ENCODE measurements around the gene MYO16. TPM values are rescaled to one million over a fixed set of nuclear protein-coding genes. Genes with fewer than 3 reads are reported as not detected.

MYO16 gene
- total RNA-seq, 4 donors from 2014 or later: 0.53 TPM; not detected in 3

GRCh38 chr13:108741930-108742329 lies 112.5 kb downstream of the MYO16 start:
- Histone ChIP-seq H3K4me1 (no peaks in the 10 kb centered on the region), H3K9me3 (no peaks in the 10 kb centered on the region), H3K27me3 (no peaks in the 10 kb centered on the region), H3K27ac (no peak overlapping the region), H3K4me3 (no peak overlapping the region), H3K36me3 (no peaks in the 10 kb centered on the region)
- DNase-seq: no peak
- TF ChIP-seq, protein P1, sequence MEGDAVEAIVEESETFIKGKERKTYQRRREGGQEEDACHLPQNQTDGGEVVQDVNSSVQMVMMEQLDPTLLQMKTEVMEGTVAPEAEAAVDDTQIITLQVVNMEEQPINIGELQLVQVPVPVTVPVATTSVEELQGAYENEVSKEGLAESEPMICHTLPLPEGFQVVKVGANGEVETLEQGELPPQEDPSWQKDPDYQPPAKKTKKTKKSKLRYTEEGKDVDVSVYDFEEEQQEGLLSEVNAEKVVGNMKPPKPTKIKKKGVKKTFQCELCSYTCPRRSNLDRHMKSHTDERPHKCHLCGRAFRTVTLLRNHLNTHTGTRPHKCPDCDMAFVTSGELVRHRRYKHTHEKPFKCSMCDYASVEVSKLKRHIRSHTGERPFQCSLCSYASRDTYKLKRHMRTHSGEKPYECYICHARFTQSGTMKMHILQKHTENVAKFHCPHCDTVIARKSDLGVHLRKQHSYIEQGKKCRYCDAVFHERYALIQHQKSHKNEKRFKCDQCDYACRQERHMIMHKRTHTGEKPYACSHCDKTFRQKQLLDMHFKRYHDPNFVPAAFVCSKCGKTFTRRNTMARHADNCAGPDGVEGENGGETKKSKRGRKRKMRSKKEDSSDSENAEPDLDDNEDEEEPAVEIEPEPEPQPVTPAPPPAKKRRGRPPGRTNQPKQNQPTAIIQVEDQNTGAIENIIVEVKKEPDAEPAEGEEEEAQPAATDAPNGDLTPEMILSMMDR (IDR thresholded peaks at IDR 0.05): no peak
- TF ChIP-seq POLR2A (IDR thresholded peaks at IDR 0.05): no peak

- Histone ChIP-seq H3K27me3 (no peaks in the 10 kb centered on the region), H3K4me3 (no peak overlapping the region), H3K9me3 (no peaks in the 10 kb centered on the region), H3K36me3 (no peaks in the 10 kb centered on the region), H3K27ac (no peak overlapping the region), H3K4me1 (no peaks in the 10 kb centered on the region)
- TF ChIP-seq POLR2A (IDR thresholded peaks at IDR 0.05): no peak
- TF ChIP-seq, protein P1 (IDR thresholded peaks at IDR 0.05): no peak
- no peak for DNase-seq
Observed at GRCh38 chr13:108742701-108743451, 113.5 kb downstream of the MYO16 start.

GRCh38 chr13:108743522-108743921 lies 114.1 kb downstream of the MYO16 start:
- no peak overlapping the region for H3K4me3 ChIP-seq
- no peaks in the 10 kb centered on the region for H3K4me1 ChIP-seq
- no peak for TF ChIP-seq POLR2A (IDR thresholded peaks at IDR 0.05)
- TF ChIP-seq, protein P1 (IDR thresholded peaks at IDR 0.05): no peak
- H3K27me3 ChIP-seq: no peaks in the 10 kb centered on the region
- DNase-seq: no peak
- H3K27ac ChIP-seq: no peak overlapping the region
- H3K9me3 ChIP-seq: no peaks in the 10 kb centered on the region
- H3K36me3 ChIP-seq: no peaks in the 10 kb centered on the region

- no peak for TF ChIP-seq POLR2A (IDR thresholded peaks at IDR 0.05)
- TF ChIP-seq, protein P1 (IDR thresholded peaks at IDR 0.05): no peak
- DNase-seq: no peak
- Histone ChIP-seq H3K27me3 (no peaks in the 10 kb centered on the region), H3K4me3 (no peak overlapping the region), H3K36me3 (no peaks in the 10 kb centered on the region), H3K9me3 (no peaks in the 10 kb centered on the region), H3K27ac (no peak overlapping the region), H3K4me1 (no peaks in the 10 kb centered on the region)
Observed at GRCh38 chr13:108747843-108748242, 118.4 kb downstream of the MYO16 start.

DNA sequence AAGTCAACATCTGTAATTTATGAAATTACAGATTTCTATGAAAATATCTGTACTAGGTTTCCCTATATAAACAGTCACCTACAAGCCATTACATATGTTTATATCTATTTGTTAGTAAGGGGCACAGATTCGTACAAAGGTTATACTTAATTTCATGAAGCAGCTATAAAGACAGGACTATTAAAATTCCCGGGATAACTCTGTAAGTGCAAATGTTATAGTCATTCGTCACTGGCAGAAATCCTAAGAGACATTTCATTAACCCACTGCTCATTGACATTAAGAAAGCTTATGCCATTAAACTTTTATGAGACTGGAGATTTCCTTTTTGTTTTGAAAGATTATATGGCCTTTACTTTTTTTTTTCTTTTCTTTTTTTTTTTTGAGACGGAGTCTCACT lies 122.9 kb downstream of the MYO16 start:
- H3K4me1 ChIP-seq: no peaks in the 10 kb centered on the region
- H3K27ac ChIP-seq: no peak overlapping the region
- DNase-seq: no peak
- H3K27me3 ChIP-seq: no peaks in the 10 kb centered on the region
- no peaks in the 10 kb centered on the region for H3K36me3 ChIP-seq
- no peak for TF ChIP-seq POLR2A (IDR thresholded peaks at IDR 0.05)
- TF ChIP-seq, protein P1 (IDR thresholded peaks at IDR 0.05): no peak
- H3K9me3 ChIP-seq: no peaks in the 10 kb centered on the region
- no peak overlapping the region for H3K4me3 ChIP-seq
